H1 (cell line): ENCODE measurements around the gene ROGDI. TPM values are rescaled to one million over a fixed set of nuclear protein-coding genes. Genes with fewer than 3 reads are reported as not detected.

Source experiments
- CTCF ChIA-PET: fragments of 300-600 bp; sonication (Branson Sonifier 250); formaldehyde crosslinking; loops from one replicate; lab custom pipeline; 2021; ENCODE audit not compliant: partially characterized antibody; lab: Charles Lee
- POLR2A ChIA-PET: fragments of 300-600 bp; sonication (Branson Sonifier 250); formaldehyde crosslinking; loops from one replicate; lab custom pipeline; 2021; ENCODE audit warnings: inconsistent platforms; ENCODE audit not compliant: partially characterized antibody; lab: Charles Lee
- DNase-seq, 2 experiments: peaks; one replicate each; pipeline versions ENCODE4 v3.0.0 to v3.0.0-alpha.2; 2010 to 2022; ENCODE audit warnings: low spot score in 2 of 2, low read depth in 1 of 2, mixed read lengths in 1 of 2
- FAIRE-seq: peaks from 2 replicates; lab custom pipeline; 2011; peaks lifted over from hg19 to GRCh38; lab: Jason Lieb, UNC
- H2AFZ ChIP-seq: 2 replicates; pipeline ENCODE4 v1.8.1; 2012; ENCODE audit warnings: low read length, inconsistent platforms
- H2AK5ac ChIP-seq: 2 replicates; pipeline ENCODE4 v1.6.1; 2013; ENCODE audit warnings: low read depth, low read length
- H2BK120ac ChIP-seq: replicated peaks from 2 replicates; pipeline ENCODE3; 2013; ENCODE audit warnings: low read depth, low read length, inconsistent platforms
- H2BK12ac ChIP-seq: 2 replicates; pipeline ENCODE4 v1.6.1; 2013; ENCODE audit warnings: low read depth, low read length
- H2BK15ac ChIP-seq: 2 replicates; pipeline ENCODE4 v1.6.1; 2013; ENCODE audit warnings: low read length
- H2BK20ac ChIP-seq: 2 replicates; pipeline ENCODE4 v1.6.1; 2013; ENCODE audit warnings: low read length
- H2BK5ac ChIP-seq: 2 replicates; pipeline ENCODE4 v1.6.1; 2013; ENCODE audit warnings: low read depth, low read length
- H3K14ac ChIP-seq: 2 replicates; pipeline ENCODE4 v1.6.1; 2013; ENCODE audit warnings: inconsistent platforms; ENCODE audit not compliant: insufficient read length
- H3K18ac ChIP-seq: 2 replicates; pipeline ENCODE4 v1.6.1; 2013; ENCODE audit warnings: low read length; ENCODE audit errors: extremely low read depth
- H3K23ac ChIP-seq: 2 replicates; pipeline ENCODE4 v1.6.1; 2013; ENCODE audit warnings: inconsistent platforms; ENCODE audit not compliant: insufficient read length
- H3K23me2 ChIP-seq: 2 replicates; pipeline ENCODE4 v1.6.1; 2013; ENCODE audit warnings: low read depth, low read length
- H3K27ac ChIP-seq: 2 replicates; pipeline ENCODE4 v1.6.1; 2011; ENCODE audit warnings: low read depth, low read length, inconsistent platforms
- H3K27me3 ChIP-seq, 4 experiments: replicated peaks in 1 of 4; 1 replicate in 1 of 4; 2 replicates in 3 of 4; pipeline versions ENCODE4 v1.6.1 to v1.8.1; 2011 to 2013; ENCODE audit warnings: low read length in 3 of 4, mild to moderate bottlenecking in 3 of 4, inconsistent platforms in 2 of 4, mixed read lengths in 2 of 4, moderate library complexity in 1 of 4; ENCODE audit not compliant: control insufficient read depth in 3 of 4, insufficient read depth in 3 of 4; ENCODE audit errors: extremely low read depth in 1 of 4
- H3K36me3 ChIP-seq, 4 experiments: 2 replicates each; pipeline versions ENCODE4 v1.6.1 to v1.8.1; 2011 to 2013; ENCODE audit warnings: mild to moderate bottlenecking in 4 of 4, low read length in 3 of 4, moderate library complexity in 2 of 4, control low read depth in 1 of 4, inconsistent platforms in 1 of 4; ENCODE audit not compliant: insufficient read depth in 4 of 4, control insufficient read depth in 2 of 4
- H3K4ac ChIP-seq: replicated peaks from 2 replicates; pipeline ENCODE3; 2013; ENCODE audit warnings: low read length, low read depth, mixed read lengths, inconsistent platforms; ENCODE audit not compliant: insufficient read length
- H3K4me1 ChIP-seq, 4 experiments: replicated peaks in 1 of 4; 1 replicate in 1 of 4; 2 replicates in 3 of 4; pipeline versions ENCODE4 v1.6.1 to v1.8.1; 2011 to 2013; ENCODE audit warnings: low read length in 3 of 4, inconsistent platforms in 2 of 4, mixed read lengths in 1 of 4; ENCODE audit not compliant: insufficient read depth in 4 of 4, control insufficient read depth in 3 of 4
- H3K4me2 ChIP-seq, 2 experiments: 2 replicates each; pipeline versions ENCODE4 v1.6.1 to v1.8.1; 2011 to 2013; ENCODE audit warnings: low read depth in 2 of 2, low read length in 2 of 2, control low read depth in 1 of 2, inconsistent platforms in 1 of 2, mild to moderate bottlenecking in 1 of 2; ENCODE audit not compliant: insufficient read depth in 1 of 2
- H3K4me3 ChIP-seq, 4 experiments: fragments of 200-600, 300-600 bp in 1 of 4; sonication (generic), shearing (Covaris generic), sonication (Bioruptor Twin) in 1 of 4; 2 replicates each; pipeline versions ENCODE4 v1.5.1 to v1.8.1; 2011 to 2016; ENCODE audit warnings: low read length in 4 of 4, low read depth in 3 of 4, control low read depth in 2 of 4, inconsistent platforms in 2 of 4, mild to moderate bottlenecking in 2 of 4, mixed read lengths in 1 of 4, moderate library complexity in 1 of 4; ENCODE audit not compliant: insufficient read depth in 2 of 4; ENCODE audit errors: extremely low read depth in 1 of 4
- H3K56ac ChIP-seq: replicated peaks from 2 replicates; pipeline ENCODE3; 2013; ENCODE audit warnings: low read depth, mild to moderate bottlenecking, mixed read lengths, low read length, inconsistent platforms; ENCODE audit not compliant: insufficient read length
- H3K79me1 ChIP-seq: 2 replicates; pipeline ENCODE4 v1.6.1; 2013; ENCODE audit warnings: low read depth, low read length, control low read depth
- H3K79me2 ChIP-seq, 2 experiments: 2 replicates each; pipeline versions ENCODE4 v1.6.1 to v1.8.1; 2012 to 2013; ENCODE audit warnings: low read length in 2 of 2, mild to moderate bottlenecking in 2 of 2, inconsistent platforms in 1 of 2; ENCODE audit not compliant: insufficient read depth in 2 of 2, control insufficient read depth in 1 of 2
- H3K9ac ChIP-seq, 4 experiments: replicated peaks in 1 of 4; 1 replicate in 1 of 4; 2 replicates in 3 of 4; pipeline versions ENCODE4 v1.6.1 to v1.8.1; 2011 to 2013; ENCODE audit warnings: low read depth in 3 of 4, low read length in 3 of 4, control low read depth in 2 of 4, mild to moderate bottlenecking in 2 of 4, moderate library complexity in 2 of 4, inconsistent platforms in 1 of 4; ENCODE audit errors: extremely low read depth in 1 of 4
- H3K9me3 ChIP-seq, 2 experiments: 2 replicates each; pipeline versions ENCODE4 v1.6.1 to v1.8.1; 2012 to 2013; ENCODE audit warnings: mild to moderate bottlenecking in 2 of 2, moderate library complexity in 2 of 2, control low read depth in 1 of 2, inconsistent platforms in 1 of 2, low read depth in 1 of 2, low read length in 1 of 2, mixed read lengths in 1 of 2; ENCODE audit not compliant: insufficient read depth in 2 of 2
- H4K20me1 ChIP-seq, 2 experiments: replicated peaks in 1 of 2; 2 replicates each; pipeline versions ENCODE3 to v1.8.1; 2011 to 2013; ENCODE audit warnings: inconsistent platforms in 2 of 2, low read length in 2 of 2, mild to moderate bottlenecking in 1 of 2; ENCODE audit not compliant: insufficient read depth in 2 of 2, control insufficient read depth in 1 of 2
- H4K5ac ChIP-seq: 2 replicates; pipeline ENCODE4 v1.6.1; 2013; ENCODE audit warnings: low read length, low read depth, mixed read lengths, inconsistent platforms; ENCODE audit not compliant: insufficient read length
- H4K8ac ChIP-seq: 2 replicates; pipeline ENCODE4 v1.8.0; 2013; ENCODE audit warnings: mild to moderate bottlenecking, moderate library complexity, low read length, inconsistent platforms; ENCODE audit not compliant: insufficient read depth; ENCODE audit errors: extremely low read depth
- H4K91ac ChIP-seq: replicated peaks from 2 replicates; pipeline ENCODE3; 2013; ENCODE audit warnings: low read length, mixed read lengths, inconsistent platforms; ENCODE audit not compliant: insufficient read length
- JUN ChIP-seq: IDR thresholded peaks from 2 replicates; pipeline ENCODE4 v1.6.1; 2011; ENCODE audit warnings: low read depth, mild to moderate bottlenecking, improper control_type of control experiment, low read length
- NANOG ChIP-seq: IDR thresholded peaks from 2 replicates; pipeline ENCODE4 v1.6.1; 2011; ENCODE audit warnings: low read length, low read depth, mild to moderate bottlenecking, inconsistent platforms; ENCODE audit not compliant: insufficient read depth, poor library complexity, severe bottlenecking
- RAD21 ChIP-seq, 2 experiments: IDR thresholded peaks in 1 of 2; conservative IDR thresholded peaks in 1 of 2; 2 replicates each; pipeline ENCODE4 v1.6.1; 2011; ENCODE audit warnings: low read depth in 2 of 2, low read length in 2 of 2, improper control_type of control experiment in 1 of 2, inconsistent platforms in 1 of 2, mild to moderate bottlenecking in 1 of 2, moderate library complexity in 1 of 2
- YY1 ChIP-seq: IDR thresholded peaks from 2 replicates; pipeline ENCODE4 v1.6.1; 2011; ENCODE audit warnings: low read depth, mild to moderate bottlenecking, low read length
- WGBS, 2 experiments: shearing (Covaris generic) in 1 of 2; methylation state at CpG; one replicate each; pipeline versions ENCODE4 v1.1.6 to v1.1.7; 2013 to 2015; ENCODE audit warnings: low lambda C conversion rate in 2 of 2, mixed read lengths in 2 of 2, inconsistent platforms in 1 of 2, low coverage in 1 of 2, missing lambda C conversion rate in 1 of 2; ENCODE audit not compliant: insufficient replicate concordance in 2 of 2, insufficient coverage in 1 of 2, insufficient read length in 1 of 2; ENCODE audit errors: extremely low coverage in 1 of 2, missing lambda C conversion rate in 1 of 2; 5-methylcytosine and 5-hydroxymethylcytosine counted together
- polyA plus RNA-seq, 7 experiments: library from polyadenylated mRNA; depleted of rRNA in 3 of 7; stranded (reverse) in 5 of 7; unstranded in 2 of 7; fragments of >200 nt in 5 of 7; fragments of 200-250 nt in 2 of 7; gene quantifications; 1 replicate in 5 of 7; 2 replicates in 1 of 7; 4 replicates in 1 of 7; pipeline versions ENCODE4 v1.2.1 to v1.2.3, GENCODE V29; 2011 to 2013; ENCODE audit warnings: missing spikeins in 2 of 7, mixed read lengths in 2 of 7
- total RNA-seq: library from RNA; stranded (reverse); fragmentation: NEBNext Ultra II Directional; extraction: Animal tissue kit (Norgen Biotek cat#: 25700); gene quantifications from 2 replicates; pipeline ENCODE4 v1.2.1, GENCODE V29; 2021

The ROGDI gene
- total and polyA plus RNA-seq, 2 of the 8 experiments (the other 6 are each of a cell fraction or from before 2014, with no cell fraction given): 27.4 to 68.4 TPM

GRCh38 chr16:4777339-4778049, 24.9 kb downstream of the ROGDI start:
- Histone ChIP-seq H4K8ac (no peak overlapping the region), H2AFZ (no peak overlapping the region), H2BK12ac (no peak overlapping the region), H2AK5ac (no peak overlapping the region), H4K91ac (no peak overlapping the region), H2BK15ac (no peak overlapping the region), H3K36me3 (no peaks in the 10 kb centered on the region), H3K4ac (no peak overlapping the region), H3K79me2 (no peaks in the 10 kb centered on the region), H3K56ac (no peak overlapping the region), H2BK120ac (no peak overlapping the region), H3K23ac (no peak overlapping the region), H3K4me3 (no peak overlapping the region), H3K9ac (no peak overlapping the region), H2BK5ac (no peak overlapping the region), H3K4me1 (no peaks in the 10 kb centered on the region), H3K79me1 (no peaks in the 10 kb centered on the region), H3K14ac (no peak overlapping the region), H3K27me3 (no peaks in the 10 kb centered on the region), H3K27ac (no peak overlapping the region), H2BK20ac (no peak overlapping the region), H3K4me2 (no peak overlapping the region), H3K23me2 (0 out of 2 replicates have a peak, but pooled peaks cover 2% of the 10 kb centered on the region), H3K9me3 (no peaks in the 10 kb centered on the region), H3K18ac (no peak overlapping the region), H4K5ac (no peak overlapping the region), H4K20me1 (no peaks in the 10 kb centered on the region)
- POLR2A ChIA-PET: interaction anchor here (0.9 to 2.3 kb wide), 4 partner anchors 9 to 78 kb away, joined by 3 to 5 read pairs (median 3); partner anchors contain the start of gene SEPTIN12
- WGBS, 2 experiments: 93% methylated on average over 14 of the region's 17 CpGs; no CpG with 5 or more reads in 1 of the 2 experiments
- TF ChIP-seq YY1: no peak
- TF ChIP-seq NANOG: no peak
- no peak for TF ChIP-seq RAD21 (IDR thresholded peaks at IDR 0.05 in 1 of 2, conservative IDR thresholded peaks at IDR 0.05 in 1 of 2; ENCODE audit: low read depth in 2 of 2, low read length in 2 of 2)
- TF ChIP-seq JUN: no peak
- CTCF ChIA-PET: interaction anchor here (1.2 kb wide), 1 partner anchor 11 kb away, joined by 4 read pairs; the partner anchor contains the start of gene SEPTIN12
- no peak for FAIRE-seq
- no peak for DNase-seq
